ENCODE measurements around the gene CTCF. TPM values are rescaled to one million over a fixed set of nuclear protein-coding genes. Genes with fewer than 3 reads are reported as not detected.

CTCF gene
- total RNA-seq, 3 donors from 2014 or later (not counting 1 experiment from before 2014, with no cell fraction given), result 61.4 to 76.7 (median 63.6) TPM

- Mint-ChIP-seq H3K27ac (no peak overlapping the region), H3K36me3 (no peaks in the 10 kb centered on the region), H3K27me3 (ENCODE audit: low read depth in 2 of 2) (no peaks in the 10 kb centered on the region), H3K4me3 (no peak overlapping the region), H3K4me1 (peaks cover 0 to 3% of the 10 kb centered on the region in 2 donors), H3K9me3 (no peaks in the 10 kb centered on the region)
- intact Hi-C loops (cut with micrococcal nuclease), result no loop called here
- DNase-seq (no peak), ATAC-seq (no peak)
- no peaks in the 10 kb centered on the region for H3K9me3 ChIP-seq (ENCODE audit: control insufficient read depth, insufficient read depth, low read length)
- TF ChIP-seq CTCF (IDR thresholded peaks at IDR 0.05), result no peak
- H3K27ac ChIP-seq (ENCODE audit: low read length), result no peak overlapping the region
- 92% methylated on average over 8 of the region's 8 CpGs for WGBS (ENCODE audit: insufficient coverage)
- H3K27me3 ChIP-seq (ENCODE audit: control insufficient read depth, insufficient read depth, low read length), result no peaks in the 10 kb centered on the region
- H3K36me3 ChIP-seq (ENCODE audit: control insufficient read depth, insufficient read depth, low read length), result peaks cover 53% of the 10 kb centered on the region
- peaks cover 14% of the 10 kb centered on the region for H3K4me1 ChIP-seq (ENCODE audit: control insufficient read depth, insufficient read depth, low read length)
- H3K4me3 ChIP-seq (ENCODE audit: low read length), result no peak overlapping the region
Measured at GRCh38 chr16:67650023-67650422, 87.7 kb downstream of the CTCF start.

GRCh38 chr16:67651039-67651438 is 88.7 kb downstream of the CTCF start:
- Histone ChIP-seq H3K27ac (ENCODE audit: low read length) (no peak overlapping the region), H3K9me3 (ENCODE audit: control insufficient read depth, insufficient read depth, low read length) (no peaks in the 10 kb centered on the region), H3K4me1 (ENCODE audit: control insufficient read depth, insufficient read depth, low read length) (peaks cover 5% of the 10 kb centered on the region), H3K36me3 (ENCODE audit: control insufficient read depth, insufficient read depth, low read length) (peaks cover 56% of the 10 kb centered on the region), H3K27me3 (ENCODE audit: control insufficient read depth, insufficient read depth, low read length) (no peaks in the 10 kb centered on the region), H3K4me3 (ENCODE audit: low read length) (no peak overlapping the region)
- TF ChIP-seq CTCF (IDR thresholded peaks at IDR 0.05), result no peak
- Mint-ChIP-seq H3K9me3 (no peaks in the 10 kb centered on the region), H3K36me3 (no peaks in the 10 kb centered on the region), H3K27me3 (ENCODE audit: low read depth in 2 of 2) (no peaks in the 10 kb centered on the region), H3K4me1 (peaks cover 0 to 8% of the 10 kb centered on the region in 2 donors), H3K4me3 (no peak overlapping the region), H3K27ac (peak overlapping the region in 1 of 2 donors; percentile 12)
- ATAC-seq, result no peak
- WGBS (ENCODE audit: insufficient coverage), result 91% methylated on average over 7 of the region's 7 CpGs
- intact Hi-C loops (cut with micrococcal nuclease), result no loop called here
- DNase-seq, result no peak

- no peaks in the 10 kb centered on the region for H3K9me3 ChIP-seq (ENCODE audit: control insufficient read depth, insufficient read depth, low read length)
- WGBS (ENCODE audit: insufficient coverage), result 97% methylated on average over 4 of the region's 4 CpGs
Measured at GRCh38 chr16:67651847-67652246, 89.5 kb downstream of the CTCF start.

More at GRCh38 chr16:67651847-67652246, 89.5 kb downstream of the CTCF start:
- H3K27ac ChIP-seq (ENCODE audit: low read length), result no peak overlapping the region
- H3K4me1 Mint-ChIP-seq, result peaks cover 0 to 8% of the 10 kb centered on the region in 2 donors
- no peaks in the 10 kb centered on the region for H3K36me3 Mint-ChIP-seq
- no peaks in the 10 kb centered on the region for H3K27me3 ChIP-seq (ENCODE audit: control insufficient read depth, insufficient read depth, low read length)
- H3K27ac Mint-ChIP-seq, result peak overlapping the region in 1 of 2 donors; percentile 22
- TF ChIP-seq CTCF (IDR thresholded peaks at IDR 0.05), result no peak
- H3K36me3 ChIP-seq (ENCODE audit: control insufficient read depth, insufficient read depth, low read length), result peaks cover 53% of the 10 kb centered on the region
- peak overlapping the region; percentile 13 for H3K4me3 Mint-ChIP-seq
- ATAC-seq (no peak), DNase-seq (no peak)
- intact Hi-C loops (cut with micrococcal nuclease), result no loop called here
- no peaks in the 10 kb centered on the region for H3K27me3 Mint-ChIP-seq (ENCODE audit: low read depth in 2 of 2)
- H3K4me3 ChIP-seq (ENCODE audit: low read length), result no peak overlapping the region
- no peaks in the 10 kb centered on the region for H3K4me1 ChIP-seq (ENCODE audit: control insufficient read depth, insufficient read depth, low read length)
- H3K9me3 Mint-ChIP-seq, result no peaks in the 10 kb centered on the region
